ENCODE data around the gene FXYD1.

The FXYD1 gene

DNA sequence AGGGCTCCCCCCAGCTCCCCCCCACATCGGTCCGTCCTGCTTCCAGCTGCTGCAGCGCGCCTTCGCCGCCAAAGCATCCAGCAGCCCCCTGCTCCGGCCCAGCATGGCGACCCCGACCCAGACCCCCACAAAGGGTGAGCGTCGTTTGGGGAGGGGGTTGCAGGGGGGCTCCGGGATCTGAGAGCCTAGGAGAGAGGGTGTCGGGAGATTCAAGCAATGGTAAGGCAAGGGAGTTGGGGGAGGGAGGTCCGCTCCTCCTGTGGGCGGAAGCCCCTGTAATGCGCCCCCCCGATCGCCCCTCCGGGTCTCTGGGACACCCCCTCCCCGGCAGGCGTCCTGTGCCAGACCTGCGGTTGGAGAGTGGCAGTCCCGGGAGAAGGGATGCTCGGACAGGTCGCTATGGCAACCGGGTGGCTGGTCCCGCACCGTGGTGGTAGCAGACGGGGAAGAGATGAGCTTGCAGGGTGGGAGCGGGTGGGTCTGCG lies 4.6 kb downstream of the FXYD1 start, which contains the start of gene FXYD7:
TSS of gene FXYD7 (plus strand) at position 25 of the 485 bp plus-strand sequence. CDS start at position 104, 79 bp downstream.
- TF ChIP-seq CEBPB (IDR thresholded peaks at IDR 0.05) (no peak), TAF1 (IDR thresholded peaks at IDR 0.05; ENCODE audit: low read depth) (no peak), EP300 (IDR thresholded peaks at IDR 0.05; ENCODE audit: borderline replicate concordance) (no peak), EGR1 (IDR thresholded peaks at IDR 0.05) (no peak), YY1 (IDR thresholded peaks at IDR 0.05; ENCODE audit: low read depth) (no peak), FOXM1 (IDR thresholded peaks at IDR 0.05; ENCODE audit: borderline replicate concordance, low read depth) (no peak), NFIC (IDR thresholded peaks at IDR 0.05) (no peak), TEAD4 (IDR thresholded peaks at IDR 0.05) (no peak), RAD21 (IDR thresholded peaks at IDR 0.05; ENCODE audit: low read depth) (no peak)
- TF ChIP-seq, protein P1, sequence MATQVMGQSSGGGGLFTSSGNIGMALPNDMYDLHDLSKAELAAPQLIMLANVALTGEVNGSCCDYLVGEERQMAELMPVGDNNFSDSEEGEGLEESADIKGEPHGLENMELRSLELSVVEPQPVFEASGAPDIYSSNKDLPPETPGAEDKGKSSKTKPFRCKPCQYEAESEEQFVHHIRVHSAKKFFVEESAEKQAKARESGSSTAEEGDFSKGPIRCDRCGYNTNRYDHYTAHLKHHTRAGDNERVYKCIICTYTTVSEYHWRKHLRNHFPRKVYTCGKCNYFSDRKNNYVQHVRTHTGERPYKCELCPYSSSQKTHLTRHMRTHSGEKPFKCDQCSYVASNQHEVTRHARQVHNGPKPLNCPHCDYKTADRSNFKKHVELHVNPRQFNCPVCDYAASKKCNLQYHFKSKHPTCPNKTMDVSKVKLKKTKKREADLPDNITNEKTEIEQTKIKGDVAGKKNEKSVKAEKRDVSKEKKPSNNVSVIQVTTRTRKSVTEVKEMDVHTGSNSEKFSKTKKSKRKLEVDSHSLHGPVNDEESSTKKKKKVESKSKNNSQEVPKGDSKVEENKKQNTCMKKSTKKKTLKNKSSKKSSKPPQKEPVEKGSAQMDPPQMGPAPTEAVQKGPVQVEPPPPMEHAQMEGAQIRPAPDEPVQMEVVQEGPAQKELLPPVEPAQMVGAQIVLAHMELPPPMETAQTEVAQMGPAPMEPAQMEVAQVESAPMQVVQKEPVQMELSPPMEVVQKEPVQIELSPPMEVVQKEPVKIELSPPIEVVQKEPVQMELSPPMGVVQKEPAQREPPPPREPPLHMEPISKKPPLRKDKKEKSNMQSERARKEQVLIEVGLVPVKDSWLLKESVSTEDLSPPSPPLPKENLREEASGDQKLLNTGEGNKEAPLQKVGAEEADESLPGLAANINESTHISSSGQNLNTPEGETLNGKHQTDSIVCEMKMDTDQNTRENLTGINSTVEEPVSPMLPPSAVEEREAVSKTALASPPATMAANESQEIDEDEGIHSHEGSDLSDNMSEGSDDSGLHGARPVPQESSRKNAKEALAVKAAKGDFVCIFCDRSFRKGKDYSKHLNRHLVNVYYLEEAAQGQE (IDR thresholded peaks at IDR 0.05; ENCODE audit: low read depth) = no peak
- TF ChIP-seq, protein P2, sequence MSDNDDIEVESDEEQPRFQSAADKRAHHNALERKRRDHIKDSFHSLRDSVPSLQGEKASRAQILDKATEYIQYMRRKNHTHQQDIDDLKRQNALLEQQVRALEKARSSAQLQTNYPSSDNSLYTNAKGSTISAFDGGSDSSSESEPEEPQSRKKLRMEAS (IDR thresholded peaks at IDR 0.05) = no peak

DNA sequence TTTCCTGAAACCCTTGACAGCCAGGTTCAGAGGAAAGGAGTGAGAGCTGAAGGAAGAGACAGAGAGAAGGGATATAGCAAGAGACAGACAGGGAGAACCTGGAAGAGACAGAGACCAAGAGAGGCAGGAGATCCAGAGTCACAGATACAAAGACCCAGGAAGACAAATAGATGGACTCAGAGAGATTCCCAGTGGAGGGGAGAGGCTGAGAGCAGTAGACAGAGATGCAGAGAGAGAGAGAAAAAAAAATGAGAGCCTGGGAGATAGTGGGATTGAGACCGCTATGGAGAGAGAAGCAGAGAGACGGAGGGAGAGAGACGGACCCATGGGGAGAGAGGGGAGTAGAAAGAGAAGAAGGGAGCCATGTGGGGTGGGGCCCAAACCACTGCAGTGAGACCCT lies 5.2 kb downstream of the FXYD1 start:
- TF ChIP-seq EGR1 (IDR thresholded peaks at IDR 0.05) = no peak
- TF ChIP-seq CREB1 (IDR thresholded peaks at IDR 0.05; ENCODE audit: low read depth) = no peak
- no peak for TF ChIP-seq TEAD4 (IDR thresholded peaks at IDR 0.05)
- no peak for TF ChIP-seq ZBTB7A (IDR thresholded peaks at IDR 0.05; ENCODE audit: low read depth)
- no peak for TF ChIP-seq RAD21 (IDR thresholded peaks at IDR 0.05; ENCODE audit: low read depth)
- no peak for TF ChIP-seq NFIC (IDR thresholded peaks at IDR 0.05)
- no peak for TF ChIP-seq EP300 (IDR thresholded peaks at IDR 0.05; ENCODE audit: borderline replicate concordance)
- TF ChIP-seq, protein P2 (IDR thresholded peaks at IDR 0.05) = no peak
- TF ChIP-seq, protein P3, sequence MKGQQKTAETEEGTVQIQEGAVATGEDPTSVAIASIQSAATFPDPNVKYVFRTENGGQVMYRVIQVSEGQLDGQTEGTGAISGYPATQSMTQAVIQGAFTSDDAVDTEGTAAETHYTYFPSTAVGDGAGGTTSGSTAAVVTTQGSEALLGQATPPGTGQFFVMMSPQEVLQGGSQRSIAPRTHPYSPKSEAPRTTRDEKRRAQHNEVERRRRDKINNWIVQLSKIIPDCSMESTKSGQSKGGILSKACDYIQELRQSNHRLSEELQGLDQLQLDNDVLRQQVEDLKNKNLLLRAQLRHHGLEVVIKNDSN (IDR thresholded peaks at IDR 0.05) = no peak
- TF ChIP-seq, protein P1 (IDR thresholded peaks at IDR 0.05; ENCODE audit: low read depth) = no peak

DNA sequence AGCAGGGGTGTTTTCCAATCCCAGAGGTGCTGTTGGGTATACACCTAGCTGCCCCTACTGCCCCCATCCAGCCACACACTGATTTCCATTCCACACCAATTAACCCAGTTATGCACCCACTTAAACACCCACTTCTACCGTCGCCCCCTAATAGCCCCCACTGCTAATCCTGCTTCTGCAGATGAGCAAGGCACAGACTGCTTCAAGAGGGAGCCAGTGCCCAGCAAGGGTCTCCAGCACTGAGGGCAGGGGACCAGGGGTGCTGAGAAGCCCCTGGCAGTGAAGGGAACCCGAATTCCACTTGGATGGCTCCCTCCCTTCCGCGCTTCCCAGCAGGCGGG lies 5.6 kb downstream of the FXYD1 start:
- TF ChIP-seq CREB1 (IDR thresholded peaks at IDR 0.05; ENCODE audit: low read depth) (no peak), YY1 (IDR thresholded peaks at IDR 0.05; ENCODE audit: low read depth) (no peak), TEAD4 (IDR thresholded peaks at IDR 0.05) (no peak), CEBPB (IDR thresholded peaks at IDR 0.05) (no peak), EP300 (IDR thresholded peaks at IDR 0.05; ENCODE audit: borderline replicate concordance) (no peak), TAF1 (IDR thresholded peaks at IDR 0.05; ENCODE audit: low read depth) (no peak), ZBTB7A (IDR thresholded peaks at IDR 0.05; ENCODE audit: low read depth) (no peak), TCF12 (IDR thresholded peaks at IDR 0.05; ENCODE audit: low read depth) (no peak), RAD21 (IDR thresholded peaks at IDR 0.05; ENCODE audit: low read depth) (no peak), FOXM1 (IDR thresholded peaks at IDR 0.05; ENCODE audit: borderline replicate concordance, low read depth) (no peak), EGR1 (IDR thresholded peaks at IDR 0.05) (no peak), NFIC (IDR thresholded peaks at IDR 0.05) (no peak)
- TF ChIP-seq, protein P2 (IDR thresholded peaks at IDR 0.05) = no peak
- TF ChIP-seq, protein P3 (IDR thresholded peaks at IDR 0.05) = no peak
- TF ChIP-seq, protein P1 (IDR thresholded peaks at IDR 0.05; ENCODE audit: low read depth) = no peak

DNA sequence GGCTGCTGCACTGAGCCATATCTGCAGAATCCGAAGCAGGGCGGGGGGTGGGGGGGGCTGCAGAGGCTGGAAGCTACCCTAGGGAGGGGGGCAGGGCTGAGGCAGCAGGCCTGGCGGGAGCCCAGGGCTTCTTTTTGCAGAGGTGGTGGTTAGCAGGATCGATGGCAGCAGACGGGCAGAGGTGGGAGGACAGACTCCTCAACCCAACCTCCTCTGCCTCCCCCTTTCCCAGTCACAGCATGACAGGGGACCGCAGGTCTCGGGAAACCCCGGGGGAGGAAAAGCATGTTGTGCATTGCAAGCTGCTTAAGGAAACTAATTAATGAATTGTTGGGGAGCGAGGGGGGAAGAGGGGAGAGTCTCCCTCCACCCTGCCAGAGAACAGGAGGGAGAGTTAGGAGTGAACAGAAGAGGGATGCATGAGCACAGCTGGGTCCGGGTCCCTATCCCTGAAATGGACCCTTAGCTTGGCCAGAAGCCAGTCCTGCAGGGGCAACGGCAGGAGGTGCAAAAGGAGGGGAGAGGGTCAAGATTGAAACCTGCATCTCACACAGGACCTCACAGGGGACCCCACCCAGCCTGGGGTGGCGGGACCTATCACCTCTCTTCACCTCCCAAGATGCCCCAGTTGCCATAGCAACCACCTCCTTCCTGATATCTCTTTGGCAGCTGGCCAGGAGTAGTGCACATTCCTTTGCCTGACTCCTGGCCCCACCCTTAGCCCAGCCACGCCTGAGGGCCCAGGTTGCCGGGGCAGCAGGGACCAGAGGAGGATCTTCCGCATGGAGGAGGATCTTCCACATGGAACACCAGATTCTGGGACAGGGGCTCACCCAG lies 6.2 kb downstream of the FXYD1 start:
- TF ChIP-seq NFIC (IDR thresholded peaks at IDR 0.05) = peak; percentile 89
- TF ChIP-seq TEAD4 (IDR thresholded peaks at IDR 0.05) = peak; percentile 48
- TF ChIP-seq RAD21 (IDR thresholded peaks at IDR 0.05; ENCODE audit: low read depth) = no peak
